PC-9 (cell line): ENCODE data around the gene CTU2. TPM values are rescaled to one million over a fixed set of nuclear protein-coding genes. Genes with fewer than 3 reads are reported as not detected.

Experiments
- BruUV-seq: library from RNA; stranded (reverse); fragments of 400-500 nt; replicated peaks from 2 replicates; lab custom pipeline; 2021; lab: Mats Ljungman, UMichigan
- CTCF ChIA-PET: fragments of 300-600 bp; sonication (Branson Sonifier 250); formaldehyde crosslinking; loops from one replicate; lab custom pipeline; 2022; ENCODE audit warnings: antibody characterized with exemption; lab: Charles Lee
- POLR2A ChIA-PET: fragments of 300-600 bp; sonication (Branson Sonifier 250); formaldehyde crosslinking; loops from one replicate; lab custom pipeline; 2022; ENCODE audit warnings: antibody characterized with exemption; ENCODE audit not compliant: unreplicated experiment; lab: Charles Lee
- DNase-seq, 2 experiments: peaks; one replicate each; pipeline versions ENCODE4 v3.0.0 to v3.0.0-alpha.2; 2015 to 2022; ENCODE audit warnings: mixed read lengths in 1 of 2
- H2AFZ ChIP-seq: fragments of 200-600 bp; sonication (generic); 2 replicates; pipeline ENCODE4 v1.8.1; 2017; ENCODE audit warnings: antibody characterized with exemption
- H3F3A ChIP-seq: fragments of 200-600 bp; sonication (generic); 2 replicates; pipeline ENCODE4 v1.8.1; 2017; ENCODE audit warnings: antibody characterized with exemption, mild to moderate bottlenecking, low read depth; ENCODE audit not compliant: insufficient read depth
- H3K27ac ChIP-seq: fragments of 200-600 bp; sonication (generic); 2 replicates; pipeline ENCODE4 v1.6.1; 2016; ENCODE audit warnings: mixed run types
- H3K27me3 ChIP-seq: fragments of 200-600 bp; sonication (generic); 2 replicates; pipeline ENCODE4 v1.6.1; 2016; ENCODE audit warnings: low read depth, mixed run types; ENCODE audit not compliant: insufficient read depth
- H3K36me3 ChIP-seq: fragments of 200-600 bp; sonication (generic); 2 replicates; pipeline ENCODE4 v1.6.1; 2016; ENCODE audit warnings: low read depth, mixed run types
- H3K4me1 ChIP-seq: fragments of 200-600 bp; sonication (generic); replicated peaks from 2 replicates; pipeline ENCODE4 v1.6.1; 2016; ENCODE audit warnings: mixed run types; ENCODE audit not compliant: insufficient read depth
- H3K4me2 ChIP-seq: fragments of 200-600 bp; sonication (generic); 2 replicates; pipeline ENCODE4 v1.6.1; 2017; ENCODE audit warnings: mixed run types
- H3K4me3 ChIP-seq: fragments of 200-600 bp; sonication (generic); 2 replicates; pipeline ENCODE4 v1.6.1; 2016; ENCODE audit warnings: mixed run types
- H3K79me2 ChIP-seq: fragments of 200-600 bp; sonication (generic); 2 replicates; pipeline ENCODE4 v1.6.1; 2017; ENCODE audit warnings: low read depth, mixed run types
- H3K9me2 ChIP-seq: fragments of 200-600 bp; sonication (generic); 2 replicates; pipeline ENCODE4 v1.8.1; 2017; ENCODE audit warnings: mild to moderate bottlenecking; ENCODE audit not compliant: insufficient read depth
- H3K9me3 ChIP-seq: fragments of 200-600 bp; sonication (generic); 2 replicates; pipeline ENCODE4 v1.8.1; 2016; ENCODE audit warnings: low read depth; ENCODE audit not compliant: insufficient read depth
- H4K20me1 ChIP-seq: fragments of 200-600 bp; sonication (generic); 2 replicates; pipeline ENCODE4 v1.8.1; 2017; ENCODE audit not compliant: insufficient read depth
- EZH2 ChIP-seq: fragments of 200-600 bp; sonication (generic); IDR thresholded peaks from 2 replicates; pipeline ENCODE4 v1.8.0; 2017; ENCODE audit warnings: antibody characterized with exemption, low read depth
- intact Hi-C: fragments of 100-400 bp; cut with micrococcal nuclease; formaldehyde crosslinking; loops from one replicate; pipeline ENCODE4 v1.10.0; 2022; ENCODE audit not compliant: unreplicated experiment
- total RNA-seq: library from RNA; stranded (reverse); gene quantifications from 2 replicates; pipeline ENCODE4 v1.2.3, GENCODE V29; 2021
- TF ChIP-seq, protein P1 (sequence below): fragments of 200-600 bp; sonication (generic); conservative IDR thresholded peaks from 2 replicates; pipeline ENCODE4 v1.6.1; 2017; ENCODE audit warnings: mixed run types, antibody characterized with exemption, mild to moderate bottlenecking, moderate library complexity

CTU2 gene
- total RNA-seq, 1 experiment from 2014 or later = 20.0 TPM

DNA sequence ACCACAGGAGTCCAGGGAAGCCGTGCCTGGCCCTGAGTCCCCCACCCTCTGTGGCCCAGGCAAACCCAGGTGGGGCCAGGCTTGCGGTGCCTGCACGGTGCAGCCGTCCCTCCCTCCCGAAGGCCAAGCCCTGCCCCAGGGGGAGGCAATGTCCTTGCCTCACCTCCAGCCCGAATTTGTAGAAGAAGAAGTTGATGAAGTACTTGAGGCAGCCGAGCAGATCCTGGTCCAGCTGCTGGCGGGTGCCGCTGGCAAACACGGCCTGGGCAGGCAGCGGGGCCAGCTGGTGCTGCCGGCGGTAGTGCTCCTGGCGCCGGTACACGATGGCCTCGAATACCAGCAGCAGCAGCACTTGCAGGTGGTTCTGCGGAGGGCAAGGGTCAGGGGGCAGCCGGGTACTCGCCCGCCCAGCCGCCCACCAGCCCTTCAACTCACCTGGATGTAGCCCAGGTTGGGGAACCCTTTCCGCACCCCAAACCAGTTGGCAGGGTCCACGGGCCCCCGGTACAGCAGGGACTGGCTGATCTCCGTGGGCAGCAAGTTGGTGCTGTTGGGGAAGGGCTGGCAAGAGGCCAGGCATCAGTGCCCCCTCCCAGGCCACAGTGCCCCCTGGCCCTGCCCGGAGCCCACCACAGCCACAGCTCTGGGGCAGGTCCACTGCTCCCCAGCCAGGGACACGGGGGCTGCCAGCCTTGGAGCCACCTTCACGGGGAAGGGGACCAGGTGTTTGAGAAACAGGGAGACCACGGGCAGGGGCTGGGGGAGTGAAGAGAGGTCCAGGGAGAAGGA lies 26.1 kb downstream of the CTU2 start:
- no peak overlapping the region for H3K4me3 ChIP-seq
- H3K36me3 ChIP-seq = no peaks in the 10 kb centered on the region
- no peak overlapping the region for H3K4me2 ChIP-seq
- H3F3A ChIP-seq = peaks cover 4% of the 10 kb centered on the region; the same call in 1 of the 2 replicates
- DNase-seq = no peak
- no peaks in the 10 kb centered on the region for H3K27me3 ChIP-seq
- no peaks in the 10 kb centered on the region for H3K9me3 ChIP-seq
- TF ChIP-seq EZH2 = no peak
- TF ChIP-seq, protein P1, sequence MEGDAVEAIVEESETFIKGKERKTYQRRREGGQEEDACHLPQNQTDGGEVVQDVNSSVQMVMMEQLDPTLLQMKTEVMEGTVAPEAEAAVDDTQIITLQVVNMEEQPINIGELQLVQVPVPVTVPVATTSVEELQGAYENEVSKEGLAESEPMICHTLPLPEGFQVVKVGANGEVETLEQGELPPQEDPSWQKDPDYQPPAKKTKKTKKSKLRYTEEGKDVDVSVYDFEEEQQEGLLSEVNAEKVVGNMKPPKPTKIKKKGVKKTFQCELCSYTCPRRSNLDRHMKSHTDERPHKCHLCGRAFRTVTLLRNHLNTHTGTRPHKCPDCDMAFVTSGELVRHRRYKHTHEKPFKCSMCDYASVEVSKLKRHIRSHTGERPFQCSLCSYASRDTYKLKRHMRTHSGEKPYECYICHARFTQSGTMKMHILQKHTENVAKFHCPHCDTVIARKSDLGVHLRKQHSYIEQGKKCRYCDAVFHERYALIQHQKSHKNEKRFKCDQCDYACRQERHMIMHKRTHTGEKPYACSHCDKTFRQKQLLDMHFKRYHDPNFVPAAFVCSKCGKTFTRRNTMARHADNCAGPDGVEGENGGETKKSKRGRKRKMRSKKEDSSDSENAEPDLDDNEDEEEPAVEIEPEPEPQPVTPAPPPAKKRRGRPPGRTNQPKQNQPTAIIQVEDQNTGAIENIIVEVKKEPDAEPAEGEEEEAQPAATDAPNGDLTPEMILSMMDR = no peak
- intact Hi-C loops = no loop called here
- H4K20me1 ChIP-seq = peaks cover 10% of the 10 kb centered on the region; the same call in 1 of the 2 replicates
- no peaks in the 10 kb centered on the region for H3K4me1 ChIP-seq
- H3K79me2 ChIP-seq = no peaks in the 10 kb centered on the region
- no peak overlapping the region for H2AFZ ChIP-seq
- H3K9me2 ChIP-seq = no peaks in the 10 kb centered on the region
- POLR2A ChIA-PET = no interaction called here
- no peak overlapping the region for H3K27ac ChIP-seq
- BruUV-seq = no TSS peak
- CTCF ChIA-PET = no interaction called here

DNA sequence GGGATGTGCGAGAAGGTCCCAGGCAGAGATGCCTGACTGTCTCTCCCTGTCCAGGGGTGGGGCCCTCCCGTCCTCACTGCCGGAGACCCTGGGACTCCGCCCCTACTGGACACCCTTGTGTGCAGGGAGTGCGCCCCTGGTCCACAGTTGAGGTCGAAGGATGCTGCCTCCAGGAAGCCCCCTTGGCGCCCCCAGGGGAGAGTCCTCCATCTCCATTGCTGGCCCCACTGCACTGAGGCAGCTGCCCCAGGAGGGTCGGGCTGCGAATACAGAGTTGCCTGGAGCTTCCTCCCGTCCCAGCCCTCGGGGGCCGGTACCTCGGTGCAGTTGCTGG lies 26.6 kb downstream of the CTU2 start:
- no peak overlapping the region for H3K4me2 ChIP-seq
- 0 out of 2 replicates have a peak, but pooled peaks cover 3% of the 10 kb centered on the region for H3K36me3 ChIP-seq
- no peaks in the 10 kb centered on the region for H3K9me2 ChIP-seq
- H3K27me3 ChIP-seq = no peaks in the 10 kb centered on the region
- ChIA-PET CTCF (no interaction called here), POLR2A (interaction anchor here (0.7 kb wide), 1 partner anchor 517 kb away, joined by 3 read pairs; no protein-coding TSS in a partner anchor)
- no peaks in the 10 kb centered on the region for H3K4me1 ChIP-seq
- H4K20me1 ChIP-seq = peaks cover 10% of the 10 kb centered on the region; the same call in 1 of the 2 replicates
- no peak overlapping the region for H2AFZ ChIP-seq
- H3K79me2 ChIP-seq = no peaks in the 10 kb centered on the region
- no peak for DNase-seq
- no peak overlapping the region for H3K27ac ChIP-seq
- TF ChIP-seq EZH2 = no peak
- TF ChIP-seq, protein P1 = no peak
- H3K9me3 ChIP-seq = no peaks in the 10 kb centered on the region
- intact Hi-C loops = no loop called here
- no TSS peak for BruUV-seq
- peaks cover 8% of the 10 kb centered on the region; the same call in 1 of the 2 replicates for H3F3A ChIP-seq
- no peak overlapping the region for H3K4me3 ChIP-seq

DNA sequence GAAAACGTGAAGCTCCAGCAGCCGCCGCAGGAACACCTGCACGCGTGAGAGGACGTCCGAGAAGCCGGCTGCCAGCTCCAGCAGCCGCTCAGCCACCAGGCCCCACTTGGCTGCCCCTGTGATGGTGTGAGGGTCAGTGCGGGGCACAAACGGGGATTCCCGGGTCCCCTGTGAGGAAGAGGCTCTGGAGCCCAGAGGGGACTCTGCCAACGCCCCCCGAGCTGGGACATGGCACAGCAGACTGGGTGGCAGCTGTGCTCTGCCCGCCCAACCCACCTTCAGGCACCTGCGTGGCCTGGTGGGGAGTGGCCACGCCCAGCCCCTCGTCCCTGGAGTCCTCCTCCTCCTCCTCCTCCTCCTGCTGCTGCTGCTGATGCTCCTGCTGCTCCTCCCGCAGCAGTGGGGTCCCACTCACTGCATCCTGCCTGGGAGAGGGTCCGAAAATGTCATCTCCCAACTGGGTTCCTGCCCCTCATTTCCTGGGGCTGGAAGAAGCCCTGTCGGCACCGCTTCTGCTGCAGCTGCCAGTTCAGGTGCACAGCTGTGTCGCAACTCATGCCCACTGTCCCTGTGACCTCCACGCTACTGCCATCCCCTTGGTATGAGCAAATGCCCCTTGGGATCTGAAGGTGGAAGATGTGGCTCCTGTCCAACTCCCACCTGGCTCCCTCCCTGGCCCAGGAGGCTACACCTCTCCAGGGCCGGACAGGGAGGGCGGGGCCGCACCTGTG lies 27.5 kb downstream of the CTU2 start:
- ChIA-PET CTCF (no interaction called here), POLR2A (interaction anchor here (0.7 kb wide), 1 partner anchor 516 kb away, joined by 3 read pairs; no protein-coding TSS in a partner anchor)

More for the DNA sequence above, 27.5 kb downstream of the CTU2 start:
- Histone ChIP-seq H3K4me2 (no peak overlapping the region), H2AFZ (no peak overlapping the region), H3K79me2 (no peaks in the 10 kb centered on the region), H3F3A (peaks cover 12% of the 10 kb centered on the region), H3K36me3 (0 out of 2 replicates have a peak, but pooled peaks cover 3% of the 10 kb centered on the region), H3K27ac (no peak overlapping the region), H3K27me3 (no peaks in the 10 kb centered on the region), H4K20me1 (peaks cover 12% of the 10 kb centered on the region; the same call in 1 of the 2 replicates), H3K9me2 (no peaks in the 10 kb centered on the region), H3K9me3 (no peaks in the 10 kb centered on the region), H3K4me3 (no peak overlapping the region), H3K4me1 (no peaks in the 10 kb centered on the region)
- BruUV-seq = no TSS peak
- intact Hi-C loops = no loop called here
- no peak for DNase-seq
- TF ChIP-seq, protein P1 = no peak
- TF ChIP-seq EZH2 = no peak
